Breast epithelium (tissue), 3 donors: ENCODE data around the gene SSX2IP.

ENCODE experiments used
- POLR2A ChIP-seq: fragments of 450-650 bp; IDR thresholded peaks from one replicate; pipeline ENCODE4 v1.6.1; 2016; ENCODE audit warnings: antibody characterized with exemption, mild to moderate bottlenecking, moderate library complexity
- POLR2AphosphoS5 ChIP-seq, 3 donors: sonication (generic); formaldehyde crosslinking; IDR thresholded peaks; one replicate each; pipeline ENCODE4 v1.6.1; 2017; ENCODE audit warnings: antibody characterized with exemption in 3 of 3

DNA sequence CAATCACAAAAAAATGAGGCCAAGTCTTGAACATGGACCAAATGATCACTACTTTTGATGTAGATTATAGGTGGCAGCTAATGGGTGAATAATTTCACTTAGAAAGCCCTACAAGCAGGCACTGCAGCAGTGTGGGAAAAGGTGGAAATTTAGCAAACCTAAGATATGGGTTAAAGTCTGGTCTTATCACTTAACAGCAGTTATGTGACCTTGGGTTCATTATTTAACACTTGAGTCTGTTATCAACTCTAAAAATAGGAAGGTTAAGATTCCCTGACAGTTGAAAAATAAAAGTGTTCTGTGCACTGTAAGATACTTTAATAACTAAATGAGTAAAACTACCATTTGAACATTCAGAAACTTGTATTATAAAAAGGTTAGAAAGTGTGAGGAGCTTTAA is 47.5 kb downstream of the SSX2IP start:
- TF ChIP-seq POLR2A = no peak
- TF ChIP-seq POLR2AphosphoS5 (IDR thresholded peaks at IDR 0.05) = no peak
